Erythroblast (primary cell): ENCODE measurements around the gene OR2W3.
A peak's percentile ranks its signal among the peaks of the same experiment; 100 is the strongest.

ENCODE experiments used
- DNase-seq, 2 experiments: peaks; one replicate each; lab custom pipeline; 2025; lab: John Stamatoyannopoulos, UW
- GATA1 ChIP-seq: IDR thresholded peaks from 2 replicates; pipeline ENCODE4 v1.6.1; 2011; ENCODE audit warnings: low read depth, mild to moderate bottlenecking, control low read depth, low read length, moderate library complexity
- POLR2A ChIP-seq: IDR thresholded peaks from 2 replicates; pipeline ENCODE4 v1.6.1; 2011; ENCODE audit warnings: mild to moderate bottlenecking, low read length

OR2W3 gene

DNA sequence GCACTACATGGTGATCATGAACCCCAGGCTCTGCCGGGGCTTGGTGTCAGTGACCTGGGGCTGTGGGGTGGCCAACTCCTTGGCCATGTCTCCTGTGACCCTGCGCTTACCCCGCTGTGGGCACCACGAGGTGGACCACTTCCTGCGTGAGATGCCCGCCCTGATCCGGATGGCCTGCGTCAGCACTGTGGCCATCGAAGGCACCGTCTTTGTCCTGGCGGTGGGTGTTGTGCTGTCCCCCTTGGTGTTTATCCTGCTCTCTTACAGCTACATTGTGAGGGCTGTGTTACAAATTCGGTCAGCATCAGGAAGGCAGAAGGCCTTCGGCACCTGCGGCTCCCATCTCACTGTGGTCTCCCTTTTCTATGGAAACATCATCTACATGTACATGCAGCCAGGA, 589 bp downstream of the OR2W3 start:
- no peak for DNase-seq
- TF ChIP-seq GATA1 (no peak), POLR2A (no peak)

DNA sequence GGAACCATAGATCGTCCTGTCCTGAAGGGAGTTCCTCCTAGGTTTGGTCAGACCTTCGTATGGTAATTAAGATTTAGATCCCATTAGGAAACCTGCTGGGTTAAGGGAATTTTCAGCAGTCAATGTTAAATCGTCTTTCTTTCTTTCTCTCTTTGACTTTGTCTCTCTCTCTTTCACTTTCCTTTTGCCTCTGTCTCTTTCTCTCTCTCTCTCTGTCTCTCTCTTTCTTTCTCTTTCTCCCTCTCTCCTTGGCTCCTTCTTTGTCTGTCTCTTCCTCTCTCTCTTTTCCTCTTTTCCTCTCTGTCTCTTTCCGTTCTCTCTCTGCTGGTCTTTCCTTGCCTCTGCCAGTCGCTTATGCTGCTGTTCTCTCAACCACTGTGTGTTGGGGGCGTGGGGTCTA, 8.7 kb downstream of the OR2W3 start:
- peak in 1 of 2 experiments; percentile 31 for DNase-seq
- TF ChIP-seq GATA1 (no peak), POLR2A (no peak)

DNA sequence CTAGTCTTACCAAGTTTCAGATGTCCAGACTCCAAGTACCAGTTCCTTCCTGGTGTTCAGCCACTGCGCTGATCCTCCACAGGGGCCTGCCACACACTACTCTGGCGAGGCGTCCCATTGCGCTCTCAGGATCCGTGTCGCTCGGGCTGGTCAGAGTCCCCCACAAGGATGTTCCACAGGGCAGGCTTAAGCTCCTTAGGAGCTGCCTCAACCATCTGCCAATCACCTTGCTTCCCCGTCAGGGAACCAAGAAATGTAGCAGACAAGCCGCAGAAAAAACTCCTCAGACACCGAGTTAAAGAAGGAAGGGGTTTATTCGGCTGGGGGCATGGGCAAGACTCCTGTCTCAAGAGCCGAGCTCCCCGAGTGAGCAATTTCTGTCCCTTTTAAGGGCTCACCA, 9.8 kb downstream of the OR2W3 start:
- DNase-seq, result peak; percentile 20 to 26

DNA sequence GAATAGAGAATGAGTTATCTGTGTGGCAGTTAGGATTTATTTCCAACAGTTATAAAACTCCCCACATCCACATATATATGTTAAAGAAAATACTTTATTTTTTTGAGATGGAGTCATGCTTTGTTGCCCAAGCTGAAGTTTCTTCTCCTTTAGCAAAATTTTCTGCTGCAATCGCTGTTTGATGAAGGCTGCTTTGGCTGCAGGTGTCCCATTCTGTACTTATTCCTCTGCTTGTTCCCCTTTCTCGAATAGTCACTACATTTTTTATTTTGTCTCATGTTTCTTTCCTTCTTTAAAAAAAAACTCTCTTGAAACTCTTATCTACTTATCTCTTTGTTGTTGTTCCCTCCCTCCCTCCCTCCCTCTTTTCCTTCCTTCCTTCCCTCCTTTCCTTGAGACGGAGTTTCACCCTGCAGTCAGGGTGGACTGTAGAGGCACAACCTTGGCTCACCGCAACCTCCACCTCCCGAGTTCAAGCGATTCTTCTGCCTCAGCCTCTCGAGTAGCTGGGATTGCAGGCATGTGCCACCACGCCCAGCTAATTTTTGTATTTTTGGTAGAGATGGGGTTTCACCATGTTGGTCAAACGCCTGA, 10.6 kb downstream of the OR2W3 start:
- no peak for TF ChIP-seq GATA1
- DNase-seq, result peak; percentile 50 to 57

More for the DNA sequence above, 9.8 kb downstream of the OR2W3 start:
- no peak for TF ChIP-seq GATA1
- TF ChIP-seq POLR2A, result no peak

DNA sequence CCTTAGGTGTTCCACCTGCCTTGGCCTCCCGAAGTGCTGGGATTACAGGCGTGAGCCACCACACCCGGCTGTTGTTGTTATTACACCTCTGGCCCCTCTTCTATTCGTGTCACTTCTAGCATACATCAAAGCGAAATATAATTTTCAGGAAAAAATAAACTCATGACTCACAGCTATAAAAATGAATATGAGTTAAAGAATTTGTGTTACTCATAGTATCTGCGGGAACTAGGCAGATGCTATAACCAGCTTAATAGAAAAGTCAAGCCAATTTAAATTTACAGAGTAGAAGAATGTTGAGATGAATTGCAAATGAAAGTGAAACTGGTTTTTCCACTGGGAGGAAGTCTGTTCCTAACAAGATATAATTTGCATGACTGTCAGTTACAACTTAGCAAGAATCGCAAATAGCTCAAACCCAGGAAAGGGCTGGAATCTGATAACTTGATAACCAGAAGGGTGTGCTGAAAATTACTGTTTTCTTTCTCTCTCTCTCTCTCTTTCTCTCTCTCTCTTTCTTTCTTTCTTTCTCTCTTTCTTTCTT, 11.2 kb downstream of the OR2W3 start:
- DNase-seq, result peak; percentile 88 to 92
- TF ChIP-seq GATA1, result no peak

DNA sequence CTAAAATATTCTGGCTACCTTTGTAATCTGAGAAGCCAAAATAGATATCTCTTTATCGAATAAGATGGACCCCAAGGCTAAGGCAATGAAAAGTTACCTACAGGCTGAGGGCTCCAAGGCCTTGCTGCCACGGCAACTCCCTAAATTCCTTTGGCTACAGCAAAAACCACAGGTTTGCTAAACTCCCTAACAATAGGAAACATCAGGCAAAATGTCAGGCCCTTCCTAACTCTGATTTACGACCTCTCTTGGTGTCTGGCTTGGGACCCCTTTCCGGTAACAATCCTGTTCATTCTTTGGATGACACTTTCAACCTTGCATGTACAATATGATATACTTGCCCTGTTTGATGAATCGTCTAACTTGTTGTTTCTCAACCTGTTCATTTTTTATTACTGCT, 13.4 kb downstream of the OR2W3 start:
- no peak for DNase-seq
- TF ChIP-seq POLR2A (no peak), GATA1 (no peak)

DNA sequence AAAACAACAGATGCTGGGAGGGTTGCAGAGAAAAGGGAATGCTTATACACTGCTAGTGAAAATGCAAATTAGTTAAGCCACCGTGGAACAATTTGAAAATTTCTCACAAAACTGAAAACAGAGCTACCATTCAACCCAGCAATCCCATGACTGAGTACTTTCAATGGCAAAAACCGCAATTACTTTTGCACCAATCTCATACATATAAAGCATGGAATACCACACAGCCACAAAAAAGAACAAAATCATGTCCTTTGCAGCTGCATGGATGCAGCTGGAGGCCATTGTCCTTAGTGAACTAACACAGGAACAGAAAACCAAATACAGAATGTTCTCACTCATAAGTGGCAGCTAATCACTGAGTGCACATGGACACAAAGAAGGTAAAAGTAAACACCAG, 18.4 kb downstream of the OR2W3 start:
- no peak for DNase-seq
- no peak for TF ChIP-seq GATA1
- TF ChIP-seq POLR2A, result no peak

DNA sequence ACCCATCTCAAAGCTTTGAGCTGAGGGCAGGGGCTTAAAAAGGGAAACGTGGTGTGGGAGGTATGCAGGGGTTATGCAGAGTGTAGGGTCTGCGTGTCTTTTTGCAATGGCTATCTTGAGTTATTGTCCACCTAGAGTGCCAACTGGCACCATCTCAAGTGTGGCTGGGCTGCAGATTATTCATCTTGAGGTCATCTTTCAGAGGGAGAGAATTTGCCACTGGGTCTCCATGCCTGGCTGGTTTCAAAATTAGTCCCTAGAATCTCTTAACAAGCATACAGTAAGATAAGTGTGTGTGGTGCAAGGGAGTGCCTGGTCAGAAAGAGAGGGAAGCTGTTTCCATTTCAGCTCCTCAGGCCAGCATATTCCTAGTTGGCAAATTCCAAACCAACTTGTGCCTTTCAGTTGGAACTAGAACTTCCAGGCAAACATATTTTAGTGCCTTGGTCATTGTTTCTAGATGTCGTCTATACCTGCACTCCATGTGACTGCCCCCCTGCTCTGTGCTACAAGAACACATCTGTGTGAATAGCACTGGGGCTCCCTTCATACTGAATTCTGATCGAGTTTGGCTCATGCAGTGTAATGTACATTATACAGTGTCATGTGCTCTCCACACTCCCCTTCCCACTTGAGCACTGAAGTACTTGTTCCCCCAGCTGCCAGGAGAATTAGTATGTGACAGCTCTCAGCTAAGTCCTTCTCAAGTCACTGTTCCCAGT, 19.7 kb downstream of the OR2W3 start:
- TF ChIP-seq GATA1 (no peak), POLR2A (no peak)
- no peak for DNase-seq

DNA sequence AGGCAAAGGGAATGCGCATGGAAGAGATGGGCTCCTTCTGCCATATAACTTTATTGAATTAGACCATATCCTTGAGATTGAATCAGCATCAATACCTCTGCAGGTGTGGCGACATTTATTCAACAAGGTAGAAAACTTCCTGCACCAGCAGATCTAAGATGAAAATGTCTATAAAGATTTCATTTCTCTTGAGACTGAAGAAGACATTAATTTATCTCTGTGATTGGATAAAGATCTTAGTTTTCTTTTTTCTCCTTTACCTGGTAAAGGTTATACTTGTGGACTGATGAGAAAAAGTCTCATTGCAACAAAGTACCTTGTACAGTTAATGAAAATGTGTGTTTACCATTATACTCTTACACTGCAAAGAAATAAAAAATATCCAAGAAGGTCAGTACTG, 24.6 kb downstream of the OR2W3 start, which contains the start of gene OR2T8:
Gene OR2T8 (plus strand): TSS at position 301 of the 400 bp plus-strand sequence. CDS start 766 bp downstream, outside the sequence.
- no peak for DNase-seq
- TF ChIP-seq GATA1, result no peak
- no peak for TF ChIP-seq POLR2A

DNA sequence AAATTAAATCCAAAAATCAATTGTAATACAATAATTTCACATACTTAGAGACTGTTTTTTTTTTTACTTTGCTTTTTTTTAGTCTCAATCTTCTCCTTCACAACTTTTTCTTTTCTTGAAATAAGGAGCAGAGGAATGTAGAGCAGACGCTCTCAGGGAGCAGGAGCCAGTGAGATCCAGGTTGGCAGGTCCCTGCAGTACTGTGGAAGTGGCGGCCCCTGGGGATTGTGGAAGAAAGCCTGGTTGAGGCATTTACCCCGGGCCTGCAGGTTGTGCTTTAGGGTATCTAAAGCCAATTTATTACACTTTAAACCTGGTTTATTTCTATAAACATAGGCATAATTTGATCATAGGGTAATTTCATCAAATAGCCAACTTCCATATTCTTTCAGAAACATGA, 28.6 kb downstream of the OR2W3 start:
- TF ChIP-seq POLR2A, result no peak
- no peak for TF ChIP-seq GATA1

DNA sequence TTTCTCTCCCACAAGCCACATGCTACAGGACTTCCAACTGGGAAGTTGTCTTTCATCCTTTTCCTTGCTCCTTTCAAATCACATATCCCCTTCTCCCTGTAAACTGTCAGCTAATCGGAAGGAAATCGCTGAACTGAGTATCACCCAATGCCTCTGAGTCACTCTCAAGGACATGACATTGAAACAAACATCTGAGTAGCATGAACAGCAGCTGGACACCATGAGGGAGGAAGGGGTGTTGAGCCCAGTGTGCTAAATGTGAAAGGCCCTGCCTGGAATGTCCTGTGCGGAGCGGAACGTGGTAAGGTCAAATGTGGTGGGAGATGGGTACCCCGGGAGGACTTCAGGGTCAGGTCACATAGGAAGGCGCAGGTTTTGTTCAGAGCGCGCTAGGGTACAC, 29.5 kb downstream of the OR2W3 start, which contains the start of gene OR2AJ1:
Gene OR2AJ1 (plus strand): TSS at position 22 of the 400 bp plus-strand sequence. CDS start 8,880 bp downstream, outside the sequence.
- no peak for DNase-seq
- TF ChIP-seq GATA1 (no peak), POLR2A (no peak)

More for the DNA sequence above, 28.6 kb downstream of the OR2W3 start:
- DNase-seq, result no peak

DNA sequence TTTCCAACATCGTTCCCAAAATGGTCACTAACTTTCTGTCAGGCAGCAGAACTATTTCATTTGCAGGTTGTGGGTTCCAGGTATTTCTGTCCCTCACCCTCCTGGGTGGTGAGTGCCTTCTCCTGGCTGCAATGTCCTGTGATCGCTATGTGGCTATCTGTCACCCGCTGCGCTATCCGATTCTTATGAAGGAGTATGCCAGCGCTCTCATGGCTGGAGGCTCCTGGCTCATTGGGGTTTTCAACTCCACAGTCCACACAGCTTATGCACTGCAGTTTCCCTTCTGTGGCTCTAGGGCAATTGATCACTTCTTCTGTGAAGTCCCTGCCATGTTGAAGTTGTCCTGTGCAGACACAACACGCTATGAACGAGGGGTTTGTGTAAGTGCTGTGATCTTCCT, 38.6 kb downstream of the OR2W3 start:
- TF ChIP-seq GATA1, result no peak
- TF ChIP-seq POLR2A, result no peak
- no peak for DNase-seq

DNA sequence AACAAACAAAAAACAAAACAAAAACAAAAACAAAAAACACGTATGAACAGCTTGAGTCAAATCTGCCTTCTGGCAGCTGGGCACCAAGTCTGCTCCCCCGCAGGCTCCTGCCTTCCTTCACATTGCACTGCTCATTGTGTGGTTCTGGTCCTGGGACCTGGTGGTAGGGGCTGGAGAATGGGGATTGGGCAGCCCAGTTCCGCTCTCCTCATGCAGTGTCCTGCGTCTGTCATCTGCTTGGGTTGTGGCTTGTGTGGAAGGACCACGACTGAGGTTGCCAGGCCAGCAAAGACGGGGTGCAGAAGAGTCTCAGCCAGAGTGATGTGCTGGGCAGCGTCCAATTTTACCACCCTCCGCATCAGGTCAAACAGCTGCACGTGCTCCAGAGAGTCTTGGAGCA, 40.4 kb downstream of the OR2W3 start:
- no peak for DNase-seq
- TF ChIP-seq GATA1, result no peak
- TF ChIP-seq POLR2A, result no peak

DNA sequence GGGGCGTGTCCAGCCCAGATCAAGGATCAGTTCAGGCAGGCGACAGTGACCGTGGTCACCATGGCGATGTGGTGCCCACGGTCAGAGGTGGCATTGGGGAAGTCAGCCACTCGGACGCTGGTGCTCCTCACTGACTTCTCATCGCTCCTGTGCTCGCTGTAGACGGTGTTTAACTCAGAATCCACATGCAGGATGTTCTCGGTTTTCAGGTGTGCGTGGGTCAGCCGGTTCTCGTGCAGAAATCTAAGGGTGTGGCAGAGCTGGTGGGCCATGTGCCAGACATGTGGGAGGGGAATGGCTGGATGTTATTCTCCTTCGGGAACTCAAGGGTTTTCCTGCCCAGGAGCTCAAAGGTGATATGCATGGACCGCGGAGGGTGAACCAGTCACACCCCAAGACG, 41.0 kb downstream of the OR2W3 start:
- TF ChIP-seq GATA1, result no peak
- no peak for TF ChIP-seq POLR2A
- DNase-seq, result no peak

DNA sequence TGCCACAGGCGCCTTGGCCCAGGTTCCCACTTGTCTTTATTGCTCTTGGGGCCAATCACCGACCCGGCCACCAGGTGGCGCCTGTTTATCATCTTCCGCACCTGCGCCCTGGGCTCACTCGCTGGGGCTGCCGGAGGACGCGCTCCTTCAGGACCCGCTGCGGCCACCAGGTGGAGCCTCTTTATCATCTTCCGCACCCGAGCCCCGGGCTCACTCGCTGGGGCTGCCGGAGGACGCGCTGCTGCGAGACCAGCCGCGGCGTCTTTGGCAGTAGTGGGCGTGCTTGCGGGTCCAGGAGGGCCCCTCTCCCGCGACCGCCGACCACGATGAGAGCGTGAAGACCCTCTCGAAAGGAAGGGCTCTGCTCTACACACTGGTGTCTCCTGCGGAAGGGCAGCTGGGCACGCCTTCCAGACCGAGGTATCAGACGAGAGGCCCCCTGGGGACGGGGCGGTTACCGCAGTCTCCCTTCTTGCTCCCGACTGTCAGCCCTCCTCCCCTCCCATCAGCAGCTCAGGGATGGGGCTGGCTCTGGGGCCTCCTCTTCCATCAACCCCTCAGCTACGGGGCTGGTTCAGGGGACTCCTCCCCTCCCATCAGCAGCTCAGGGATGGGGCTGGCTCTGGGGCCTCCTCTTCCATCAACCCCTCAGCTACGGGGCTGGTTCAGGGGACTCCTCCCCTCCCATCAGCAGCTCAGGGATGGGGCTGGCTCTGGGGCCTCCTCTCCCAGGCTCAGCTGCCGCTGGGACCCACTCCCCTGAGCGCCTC, 41.8 kb downstream of the OR2W3 start:
- peak; percentile 97 to 99 for DNase-seq
